Calu3 (cell line): ENCODE results near the gene ZNF784. TPM values are rescaled to one million over a fixed set of nuclear protein-coding genes. Genes with fewer than 3 reads are reported as not detected.

Experiments used
- BruUV-seq: library from RNA; stranded (reverse); fragments of 400-500 nt; replicated peaks from 2 replicates; lab custom pipeline; 2021; lab: Mats Ljungman, UMichigan
- CTCF ChIA-PET: fragments of 300-600 bp; sonication (Branson Sonifier 250); formaldehyde crosslinking; loops from one replicate; lab custom pipeline; 2022; ENCODE audit warnings: antibody characterized with exemption; lab: Charles Lee
- DNase-seq: peaks from one replicate; pipeline ENCODE4 v3.0.0; 2022
- H3K27ac Mint-ChIP-seq: one replicate; pipeline ENCODE4 v1.8.0; 2022; ENCODE audit warnings: mixed read lengths; ENCODE audit not compliant: unreplicated experiment
- H3K27me3 Mint-ChIP-seq: one replicate; pipeline ENCODE4 v1.8.0; 2022; ENCODE audit warnings: mixed read lengths; ENCODE audit not compliant: unreplicated experiment
- H3K36me3 Mint-ChIP-seq: one replicate; pipeline ENCODE4 v1.8.0; 2022; ENCODE audit warnings: mild to moderate bottlenecking, moderate library complexity, mixed read lengths; ENCODE audit not compliant: insufficient read depth, unreplicated experiment
- H3K4me1 Mint-ChIP-seq: one replicate; pipeline ENCODE4 v1.8.0; 2022; ENCODE audit warnings: mild to moderate bottlenecking, low read depth, mixed read lengths; ENCODE audit not compliant: unreplicated experiment
- H3K4me3 Mint-ChIP-seq: one replicate; pipeline ENCODE4 v1.8.0; 2022; ENCODE audit warnings: mild to moderate bottlenecking, low read depth, moderate library complexity, mixed read lengths; ENCODE audit not compliant: unreplicated experiment
- H3K9me3 Mint-ChIP-seq: one replicate; pipeline ENCODE4 v1.8.0; 2022; ENCODE audit warnings: low read depth, mixed read lengths; ENCODE audit not compliant: unreplicated experiment
- intact Hi-C: fragments of 100-400 bp; cut with micrococcal nuclease; formaldehyde crosslinking; loops from one replicate; pipeline ENCODE4 v1.10.0; 2022; ENCODE audit not compliant: unreplicated experiment
- total RNA-seq: library from RNA; stranded (reverse); gene quantifications from 2 replicates; pipeline ENCODE4 v1.2.3, GENCODE V29; 2022
- TF ChIP-seq, protein P1 (sequence below): fragments of 200-600 bp; IDR thresholded peaks from one replicate; pipeline ENCODE4 v1.8.0; 2022; ENCODE audit warnings: antibody characterized with exemption; ENCODE audit not compliant: unreplicated experiment

The ZNF784 gene
- total RNA-seq, 1 experiment from 2014 or later: 6.0 TPM

DNA sequence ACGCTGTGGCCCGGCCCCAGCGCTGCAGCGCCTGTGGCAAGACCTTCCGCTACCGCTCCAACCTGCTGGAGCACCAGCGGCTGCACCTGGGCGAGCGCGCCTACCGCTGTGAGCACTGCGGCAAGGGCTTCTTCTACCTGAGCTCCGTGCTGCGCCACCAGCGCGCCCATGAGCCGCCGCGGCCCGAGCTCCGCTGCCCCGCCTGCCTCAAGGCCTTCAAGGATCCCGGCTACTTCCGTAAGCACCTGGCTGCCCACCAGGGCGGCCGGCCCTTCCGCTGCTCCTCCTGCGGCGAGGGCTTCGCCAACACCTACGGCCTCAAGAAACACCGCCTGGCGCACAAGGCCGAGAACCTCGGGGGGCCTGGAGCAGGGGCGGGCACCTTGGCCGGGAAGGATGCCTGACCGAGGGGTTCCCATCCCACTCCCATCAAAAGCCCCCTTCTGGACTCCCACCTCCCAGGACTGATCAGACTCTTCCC lies 7.9 kb downstream of the ZNF784 start:
- DNase-seq: no peak
- Mint-ChIP-seq H3K4me3 (no peak overlapping the region), H3K36me3 (peaks cover 55% of the 10 kb centered on the region), H3K27me3 (no peaks in the 10 kb centered on the region), H3K4me1 (no peaks in the 10 kb centered on the region), H3K27ac (no peak overlapping the region), H3K9me3 (no peaks in the 10 kb centered on the region)
- intact Hi-C loops: no loop called here
- TF ChIP-seq, protein P1, sequence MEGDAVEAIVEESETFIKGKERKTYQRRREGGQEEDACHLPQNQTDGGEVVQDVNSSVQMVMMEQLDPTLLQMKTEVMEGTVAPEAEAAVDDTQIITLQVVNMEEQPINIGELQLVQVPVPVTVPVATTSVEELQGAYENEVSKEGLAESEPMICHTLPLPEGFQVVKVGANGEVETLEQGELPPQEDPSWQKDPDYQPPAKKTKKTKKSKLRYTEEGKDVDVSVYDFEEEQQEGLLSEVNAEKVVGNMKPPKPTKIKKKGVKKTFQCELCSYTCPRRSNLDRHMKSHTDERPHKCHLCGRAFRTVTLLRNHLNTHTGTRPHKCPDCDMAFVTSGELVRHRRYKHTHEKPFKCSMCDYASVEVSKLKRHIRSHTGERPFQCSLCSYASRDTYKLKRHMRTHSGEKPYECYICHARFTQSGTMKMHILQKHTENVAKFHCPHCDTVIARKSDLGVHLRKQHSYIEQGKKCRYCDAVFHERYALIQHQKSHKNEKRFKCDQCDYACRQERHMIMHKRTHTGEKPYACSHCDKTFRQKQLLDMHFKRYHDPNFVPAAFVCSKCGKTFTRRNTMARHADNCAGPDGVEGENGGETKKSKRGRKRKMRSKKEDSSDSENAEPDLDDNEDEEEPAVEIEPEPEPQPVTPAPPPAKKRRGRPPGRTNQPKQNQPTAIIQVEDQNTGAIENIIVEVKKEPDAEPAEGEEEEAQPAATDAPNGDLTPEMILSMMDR: no peak
- BruUV-seq: no TSS peak
- CTCF ChIA-PET: no interaction called here

DNA sequence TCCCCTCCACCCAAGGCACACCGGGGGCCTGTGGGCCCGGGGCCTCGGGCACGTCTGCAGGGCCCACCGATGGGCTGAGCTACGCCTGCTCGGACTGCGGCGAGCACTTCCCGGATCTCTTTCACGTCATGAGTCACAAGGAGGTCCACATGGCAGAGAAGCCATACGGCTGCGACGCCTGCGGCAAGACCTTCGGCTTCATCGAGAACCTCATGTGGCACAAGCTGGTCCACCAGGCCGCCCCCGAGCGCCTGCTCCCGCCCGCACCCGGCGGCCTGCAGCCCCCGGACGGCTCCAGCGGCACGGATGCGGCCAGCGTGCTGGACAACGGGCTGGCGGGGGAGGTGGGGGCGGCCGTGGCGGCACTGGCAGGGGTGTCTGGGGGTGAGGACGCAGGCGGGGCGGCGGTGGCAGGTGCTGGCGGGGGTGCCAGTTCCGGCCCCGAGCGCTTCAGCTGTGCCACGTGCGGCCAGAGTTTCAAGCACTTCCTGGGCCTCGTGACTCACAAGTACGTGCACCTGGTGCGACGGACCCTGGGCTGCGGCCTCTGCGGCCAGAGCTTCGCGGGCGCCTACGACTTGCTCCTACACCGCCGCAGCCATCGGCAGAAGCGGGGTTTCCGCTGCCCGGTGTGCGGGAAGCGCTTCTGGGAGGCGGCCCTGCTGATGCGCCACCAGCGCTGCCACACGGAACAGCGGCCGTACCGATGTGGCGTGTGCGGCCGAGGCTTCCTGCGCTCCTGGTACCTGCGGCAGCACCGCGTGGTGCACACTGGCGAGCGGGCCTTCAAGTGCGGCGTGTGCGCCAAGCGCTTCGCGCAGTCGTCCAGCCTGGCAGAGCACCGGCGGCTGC lies 8.6 kb downstream of the ZNF784 start:
- DNase-seq: no peak
- no peak overlapping the region for H3K27ac Mint-ChIP-seq
- TF ChIP-seq, protein P1: no peak
- H3K36me3 Mint-ChIP-seq: peaks cover 52% of the 10 kb centered on the region
- no peaks in the 10 kb centered on the region for H3K4me1 Mint-ChIP-seq
- BruUV-seq: no TSS peak
- H3K27me3 Mint-ChIP-seq: no peaks in the 10 kb centered on the region
- H3K4me3 Mint-ChIP-seq: no peak overlapping the region
- intact Hi-C loops: no loop called here
- CTCF ChIA-PET: interaction anchor here (0.5 to 0.6 kb wide), 2 partner anchors 456 to 486 kb away, joined by 3 to 4 read pairs; no protein-coding TSS in a partner anchor
- H3K9me3 Mint-ChIP-seq: no peaks in the 10 kb centered on the region

DNA sequence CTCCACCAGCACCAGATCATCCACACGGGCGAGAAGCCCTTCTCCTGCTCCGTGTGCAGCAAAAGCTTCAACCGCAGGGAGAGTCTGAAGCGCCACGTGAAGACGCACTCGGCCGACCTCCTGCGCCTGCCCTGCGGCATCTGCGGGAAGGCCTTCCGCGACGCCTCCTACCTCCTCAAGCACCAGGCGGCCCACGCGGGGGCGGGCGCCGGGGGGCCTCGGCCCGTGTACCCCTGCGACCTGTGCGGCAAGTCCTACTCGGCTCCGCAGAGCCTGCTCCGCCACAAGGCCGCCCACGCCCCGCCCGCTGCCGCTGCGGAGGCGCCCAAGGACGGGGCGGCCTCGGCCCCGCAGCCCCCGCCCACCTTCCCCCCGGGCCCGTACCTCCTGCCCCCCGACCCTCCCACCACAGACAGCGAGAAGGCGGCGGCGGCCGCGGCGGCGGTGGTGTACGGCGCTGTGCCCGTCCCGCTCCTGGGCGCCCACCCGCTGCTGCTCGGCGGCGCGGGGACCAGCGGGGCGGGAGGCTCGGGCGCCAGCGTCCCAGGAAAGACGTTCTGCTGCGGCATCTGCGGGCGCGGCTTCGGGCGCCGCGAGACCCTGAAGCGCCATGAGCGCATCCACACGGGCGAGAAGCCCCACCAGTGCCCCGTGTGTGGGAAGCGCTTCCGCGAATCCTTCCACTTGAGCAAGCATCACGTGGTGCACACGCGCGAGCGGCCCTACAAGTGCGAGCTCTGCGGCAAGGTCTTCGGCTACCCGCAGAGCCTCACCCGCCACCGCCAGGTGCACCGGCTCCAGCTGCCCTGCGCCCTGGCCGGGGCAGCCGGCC lies 9.4 kb downstream of the ZNF784 start:
- TF ChIP-seq, protein P1: no peak
- Mint-ChIP-seq H3K36me3 (peaks cover 44% of the 10 kb centered on the region), H3K4me1 (no peaks in the 10 kb centered on the region), H3K4me3 (no peak overlapping the region), H3K27ac (no peak overlapping the region), H3K9me3 (no peaks in the 10 kb centered on the region), H3K27me3 (no peaks in the 10 kb centered on the region)
- CTCF ChIA-PET: interaction anchor here (0.5 kb wide), 1 partner anchor 485 kb away, joined by 3 read pairs; no protein-coding TSS in a partner anchor
- DNase-seq: no peak
- intact Hi-C loops: no loop called here
- BruUV-seq: no TSS peak

DNA sequence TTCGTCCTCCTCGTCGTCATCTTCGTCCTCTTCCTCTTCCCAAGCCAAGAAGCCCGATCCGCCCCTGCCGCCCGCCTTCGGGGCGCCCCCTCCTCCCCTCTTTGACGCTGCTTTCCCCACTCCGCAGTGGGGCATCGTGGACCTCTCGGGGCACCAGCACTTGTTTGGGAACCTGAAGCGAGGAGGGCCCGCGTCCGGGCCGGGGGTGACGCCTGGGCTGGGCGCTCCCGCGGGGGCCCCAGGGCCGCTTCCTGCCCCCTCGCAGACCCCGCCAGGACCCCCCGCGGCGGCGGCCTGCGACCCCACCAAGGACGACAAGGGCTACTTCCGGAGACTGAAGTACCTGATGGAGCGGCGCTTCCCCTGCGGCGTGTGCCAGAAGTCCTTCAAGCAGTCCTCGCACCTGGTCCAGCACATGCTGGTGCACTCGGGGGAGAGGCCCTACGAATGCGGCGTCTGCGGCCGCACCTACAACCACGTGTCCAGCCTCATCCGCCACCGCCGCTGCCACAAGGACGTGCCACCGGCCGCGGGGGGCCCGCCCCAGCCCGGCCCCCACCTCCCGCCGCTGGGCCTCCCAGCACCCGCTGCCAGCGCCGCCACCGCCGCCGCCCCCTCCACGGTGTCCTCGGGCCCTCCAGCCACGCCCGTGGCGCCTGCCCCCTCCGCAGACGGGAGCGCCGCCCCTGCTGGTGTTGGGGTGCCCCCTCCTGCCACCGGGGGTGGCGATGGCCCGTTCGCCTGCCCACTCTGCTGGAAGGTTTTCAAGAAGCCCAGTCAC lies 10.2 kb downstream of the ZNF784 start:
- Mint-ChIP-seq H3K4me3 (no peak overlapping the region), H3K9me3 (no peaks in the 10 kb centered on the region), H3K27me3 (no peaks in the 10 kb centered on the region), H3K4me1 (no peaks in the 10 kb centered on the region), H3K27ac (no peak overlapping the region), H3K36me3 (peaks cover 40% of the 10 kb centered on the region)
- TF ChIP-seq, protein P1: no peak
- BruUV-seq: no TSS peak
- CTCF ChIA-PET: no interaction called here
- intact Hi-C loops: no loop called here
- no peak for DNase-seq
